Epithelial cell of esophagus (primary cell): ENCODE results near the gene ETHE1.

Experiments
- DNase-seq: peaks from one replicate; pipeline ENCODE4 v3.0.0; 2010; ENCODE audit warnings: low read depth
- H3K4me3 ChIP-seq: 2 replicates; pipeline ENCODE4 v1.5.1; 2011; ENCODE audit warnings: mild to moderate bottlenecking, low read length, control low read depth
- CTCF ChIP-seq: IDR thresholded peaks from 2 replicates; pipeline ENCODE4 v1.5.1; 2011; ENCODE audit warnings: low read depth, mild to moderate bottlenecking, low read length, control low read depth, inconsistent platforms; ENCODE audit not compliant: insufficient read depth; ENCODE audit errors: missing control alignments

The ETHE1 gene

DNA sequence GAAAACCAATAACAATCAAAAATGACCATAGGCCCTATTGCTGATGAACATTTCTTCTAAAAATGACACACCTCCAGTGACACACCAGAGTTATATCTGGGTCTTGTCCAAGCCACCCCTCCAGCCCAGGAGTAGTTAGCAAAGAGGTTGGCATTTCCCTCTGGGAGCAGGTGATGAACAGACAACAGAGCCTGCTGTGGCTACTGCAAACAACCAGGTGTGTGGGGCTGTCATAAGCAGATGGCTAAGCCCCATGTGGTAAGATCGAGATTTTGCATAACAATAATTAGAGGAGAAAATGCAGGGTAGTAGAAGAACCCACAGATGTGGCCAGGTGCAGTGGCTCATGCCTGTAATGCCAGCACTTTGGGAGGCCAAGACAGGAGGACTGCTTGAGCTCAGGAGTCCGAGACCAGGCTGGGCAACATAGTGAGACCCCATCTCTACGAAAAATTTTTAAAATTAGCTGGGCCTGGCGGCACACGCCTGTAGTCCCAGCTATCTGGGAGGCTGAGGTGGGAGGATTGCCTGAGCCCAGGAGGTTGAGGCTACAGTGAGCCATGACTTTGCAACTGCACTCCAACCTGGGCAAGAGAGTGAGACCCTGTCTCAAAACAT, 43.3 kb upstream of the ETHE1 start:
- no peak for TF ChIP-seq CTCF
- peak; percentile 82 for DNase-seq
- no peak overlapping the region for H3K4me3 ChIP-seq

DNA sequence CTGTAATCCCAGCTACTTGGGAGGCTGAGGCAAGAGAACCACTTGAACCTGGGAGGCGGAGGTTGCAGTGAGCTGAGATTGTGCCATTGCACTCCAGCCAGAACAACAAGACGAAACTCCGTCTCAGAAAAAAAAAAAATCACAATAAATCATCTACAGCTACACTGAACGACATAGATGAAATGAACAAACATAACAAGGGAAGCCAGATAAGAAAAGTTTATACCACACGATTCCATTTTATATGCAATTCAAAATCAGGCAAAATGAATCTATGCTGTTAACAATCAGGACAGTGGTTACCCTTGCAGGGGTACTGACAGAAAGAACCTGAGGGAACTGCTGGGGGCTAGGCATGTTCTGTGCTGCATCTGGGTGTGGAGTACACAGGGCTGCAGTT, 42.7 kb upstream of the ETHE1 start:
- no peak for TF ChIP-seq CTCF
- no peak overlapping the region for H3K4me3 ChIP-seq
- DNase-seq = no peak

- no peak overlapping the region for H3K4me3 ChIP-seq
- no peak for TF ChIP-seq CTCF
- DNase-seq = no peak
These were observed 37.8 kb upstream of the ETHE1 start for GRCh38 chr19:43564800-43565199.

GRCh38 chr19:43563816-43564457, 36.9 kb upstream of the ETHE1 start:
- DNase-seq = no peak
- no peak overlapping the region for H3K4me3 ChIP-seq
- TF ChIP-seq CTCF = no peak

GRCh38 chr19:43562698-43563241, 35.8 kb upstream of the ETHE1 start:
- DNase-seq = peak; percentile 52
- no peak overlapping the region for H3K4me3 ChIP-seq
- TF ChIP-seq CTCF = no peak

DNA sequence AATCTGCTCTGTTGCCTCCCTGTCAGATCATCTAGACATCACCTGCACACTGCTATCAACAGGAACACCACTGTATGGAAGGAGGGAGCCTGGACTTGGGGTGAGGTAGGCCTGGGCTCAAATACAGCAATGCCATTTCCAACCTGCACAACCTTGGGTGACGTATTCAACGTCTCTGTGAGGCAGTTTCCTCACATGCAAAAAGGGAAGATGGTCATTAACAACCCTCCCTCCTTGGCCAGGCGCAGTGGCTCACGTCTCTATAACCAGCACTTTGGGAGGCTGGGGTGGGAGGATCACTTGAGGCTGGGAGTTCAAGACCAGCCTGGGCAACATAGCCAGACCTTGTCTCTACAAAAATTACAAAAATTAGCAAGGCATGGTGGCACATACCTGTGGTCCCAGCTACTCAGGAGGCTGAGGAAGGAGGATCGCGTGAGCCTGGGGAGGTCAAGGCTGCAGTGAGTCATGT, 35.3 kb upstream of the ETHE1 start:
- TF ChIP-seq CTCF = no peak
- H3K4me3 ChIP-seq = no peak overlapping the region
- no peak for DNase-seq
